Measurements from ENCODE around the gene RPTOR. TPM values are rescaled to one million over a fixed set of nuclear protein-coding genes. Genes with fewer than 3 reads are reported as not detected.

Gene RPTOR
- total and polyA plus RNA-seq, 2 donors (not counting 3 experiments of a cell fraction or from before 2014, with no cell fraction given), result 10.7 to 41.8 TPM

DNA sequence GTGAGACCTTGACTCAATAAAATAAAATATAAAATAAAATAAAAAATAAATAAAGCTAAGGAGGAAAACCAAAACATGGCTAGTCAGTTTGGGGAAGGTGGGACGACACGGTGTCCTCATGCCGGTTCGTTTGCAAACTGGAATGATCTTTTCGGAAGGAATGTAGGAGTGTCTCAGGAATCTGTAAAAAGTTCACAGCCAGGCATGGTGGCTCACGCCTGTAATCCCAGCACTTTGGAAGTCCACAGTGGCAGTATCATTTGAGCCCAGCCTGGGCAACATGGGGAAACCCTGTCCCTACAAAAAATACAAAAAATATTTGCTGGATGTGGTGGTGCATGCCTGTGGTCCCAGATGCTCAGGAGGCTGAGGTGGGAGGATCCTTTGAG lies 14.7 kb upstream of the RPTOR start:
- CTCF ChIA-PET, result interaction anchor here (0.8 to 1.2 kb wide), 3 partner anchors 11 to 329 kb away, joined by 3 to 4 read pairs (median 3); no protein-coding TSS in a partner anchor
- POLR2A ChIA-PET, result interaction anchor here (1.2 kb wide), 1 partner anchor 10 kb away, joined by 3 read pairs; no protein-coding TSS in a partner anchor

More for the DNA sequence above, 14.7 kb upstream of the RPTOR start:
- H3K79me2 ChIP-seq (ENCODE audit: control insufficient read depth, insufficient read depth, low read length), result no peaks in the 10 kb centered on the region
- H3K9ac ChIP-seq (replicated peaks; ENCODE audit: extremely low read depth, insufficient read depth, low read length), result no peak overlapping the region
- intact Hi-C loops (cut with micrococcal nuclease) (no loop called here), dilution Hi-C loops (cut with MboI; ENCODE audit: extremely low pct_ligation_motif_present, low sequenced_read_pairs) (no loop called here)
- no peaks in the 10 kb centered on the region for H3K36me3 ChIP-seq (ENCODE audit: control insufficient read depth in 2 of 2, extremely low read depth in 1 of 2, insufficient read depth in 2 of 2, low read length in 2 of 2)
- no peak for DNase-seq (ENCODE audit: low read depth, low spot score)
- no peak for FAIRE-seq
- no peaks in the 10 kb centered on the region for H4K20me1 ChIP-seq (replicated peaks; ENCODE audit: control insufficient read depth, extremely low read depth, insufficient read depth, low read length)
- no peak overlapping the region for H3K27ac ChIP-seq (ENCODE audit: insufficient read depth, low read depth, low read length)
- H3K9me1 ChIP-seq (replicated peaks; ENCODE audit: control insufficient read depth, extremely low read depth, insufficient read depth, low read length), result no peaks in the 10 kb centered on the region
- no peak overlapping the region for H3K4me3 ChIP-seq (replicated peaks in 1 of 3; ENCODE audit: insufficient read depth in 1 of 3, low read depth in 1 of 3, low read length in 3 of 3)
- no peaks in the 10 kb centered on the region for H3K9me3 ChIP-seq (replicated peaks; ENCODE audit: control insufficient read depth, insufficient read depth, low read length)
- BruUV-seq (replicated peaks), result no TSS peak
- H2AFZ ChIP-seq (ENCODE audit: low read depth, low read length), result no peak overlapping the region
- H3K4me1 ChIP-seq (ENCODE audit: control insufficient read depth, extremely low read depth, insufficient read depth, low read length), result no peaks in the 10 kb centered on the region
- H3K4me2 ChIP-seq (ENCODE audit: insufficient read depth, low read length), result no peak overlapping the region
- H3K27me3 ChIP-seq (ENCODE audit: control insufficient read depth in 2 of 2, insufficient read depth in 2 of 2, low read length in 2 of 2), result peaks cover 21 to 22% of the 10 kb centered on the region in 2 experiments
- TF ChIP-seq MYC (IDR thresholded peaks at IDR 0.05; ENCODE audit: low read depth, low read length), result no peak
- no peak for TF ChIP-seq POLR2AphosphoS5 (IDR thresholded peaks at IDR 0.05; ENCODE audit: insufficient read depth, low read depth, low read length)
- TF ChIP-seq, protein P1, sequence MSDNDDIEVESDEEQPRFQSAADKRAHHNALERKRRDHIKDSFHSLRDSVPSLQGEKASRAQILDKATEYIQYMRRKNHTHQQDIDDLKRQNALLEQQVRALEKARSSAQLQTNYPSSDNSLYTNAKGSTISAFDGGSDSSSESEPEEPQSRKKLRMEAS (IDR thresholded peaks at IDR 0.05; ENCODE audit: insufficient read depth, insufficient read length), result no peak
- no peak for TF ChIP-seq EZH2 (IDR thresholded peaks at IDR 0.05; ENCODE audit: borderline replicate concordance, low read depth, low read length, severe bottlenecking)
- TF ChIP-seq, protein P2, sequence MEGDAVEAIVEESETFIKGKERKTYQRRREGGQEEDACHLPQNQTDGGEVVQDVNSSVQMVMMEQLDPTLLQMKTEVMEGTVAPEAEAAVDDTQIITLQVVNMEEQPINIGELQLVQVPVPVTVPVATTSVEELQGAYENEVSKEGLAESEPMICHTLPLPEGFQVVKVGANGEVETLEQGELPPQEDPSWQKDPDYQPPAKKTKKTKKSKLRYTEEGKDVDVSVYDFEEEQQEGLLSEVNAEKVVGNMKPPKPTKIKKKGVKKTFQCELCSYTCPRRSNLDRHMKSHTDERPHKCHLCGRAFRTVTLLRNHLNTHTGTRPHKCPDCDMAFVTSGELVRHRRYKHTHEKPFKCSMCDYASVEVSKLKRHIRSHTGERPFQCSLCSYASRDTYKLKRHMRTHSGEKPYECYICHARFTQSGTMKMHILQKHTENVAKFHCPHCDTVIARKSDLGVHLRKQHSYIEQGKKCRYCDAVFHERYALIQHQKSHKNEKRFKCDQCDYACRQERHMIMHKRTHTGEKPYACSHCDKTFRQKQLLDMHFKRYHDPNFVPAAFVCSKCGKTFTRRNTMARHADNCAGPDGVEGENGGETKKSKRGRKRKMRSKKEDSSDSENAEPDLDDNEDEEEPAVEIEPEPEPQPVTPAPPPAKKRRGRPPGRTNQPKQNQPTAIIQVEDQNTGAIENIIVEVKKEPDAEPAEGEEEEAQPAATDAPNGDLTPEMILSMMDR (IDR thresholded peaks at IDR 0.05; ENCODE audit: extremely low read depth in 1 of 2, insufficient read depth in 1 of 2, low read depth in 1 of 2, low read length in 2 of 2), result no peak
- TF ChIP-seq POLR2A (IDR thresholded peaks at IDR 0.05; ENCODE audit: low read depth, low read length), result no peak

All from endothelial cell of umbilical vein (primary cell).